Panc1 (cell line): ENCODE data around the gene ASB1.

Experiments used
- CTCF ChIP-seq: fragments of 450-650 bp; IDR thresholded peaks from 2 replicates; pipeline ENCODE4 v1.5.1; 2017; ENCODE audit warnings: mild to moderate bottlenecking
- POLR2AphosphoS5 ChIP-seq: IDR thresholded peaks from 2 replicates; pipeline ENCODE4 v1.6.1; 2012; ENCODE audit warnings: mild to moderate bottlenecking, low read depth, low read length, moderate library complexity
- REST ChIP-seq, 2 experiments: IDR thresholded peaks; 2 replicates each; pipeline ENCODE4 v1.6.1; 2011 to 2012; ENCODE audit warnings: low read depth in 2 of 2, control low read depth in 1 of 2, low read length in 1 of 2, mild to moderate bottlenecking in 1 of 2, moderate library complexity in 1 of 2; ENCODE audit not compliant: insufficient read depth in 1 of 2

GRCh38 chr2:238494573-238494961 lies 67.8 kb downstream of the ASB1 start:
- TF ChIP-seq POLR2AphosphoS5 (no peak), CTCF (no peak), REST (IDR thresholded peaks at IDR 0.05; ENCODE audit: insufficient read depth in 1 of 2, low read depth in 2 of 2, low read length in 1 of 2) (no peak)
